A673 (cell line): ENCODE results near the gene CLASP2. TPM values are rescaled to one million over a fixed set of nuclear protein-coding genes. Genes with fewer than 3 reads are reported as not detected.

ENCODE experiments used
- BruUV-seq: library from RNA; stranded (reverse); fragments of 400-500 nt; replicated peaks from 2 replicates; lab custom pipeline; 2021; lab: Mats Ljungman, UMichigan
- CTCF ChIA-PET: fragments of 300-600 bp; sonication (Branson Sonifier 250); formaldehyde crosslinking; loops from one replicate; lab custom pipeline; 2022; ENCODE audit warnings: antibody characterized with exemption; lab: Charles Lee
- POLR2A ChIA-PET: fragments of 300-600 bp; sonication (Branson Sonifier 250); formaldehyde crosslinking; loops from one replicate; lab custom pipeline; 2022; ENCODE audit warnings: antibody characterized with exemption; ENCODE audit not compliant: low non-redundant PET; lab: Charles Lee
- DNase-seq: peaks from one replicate; pipeline ENCODE4 v3.0.0-alpha.2; 2015; ENCODE audit warnings: low spot score
- H3K27ac ChIP-seq: fragments of 200-600 bp; sonication (generic); 2 replicates; pipeline ENCODE4 v1.5.1; 2016; ENCODE audit warnings: mixed run types, low read depth, mild to moderate bottlenecking, mixed read lengths, antibody characterized with exemption, low read length; ENCODE audit not compliant: poor library complexity, severe bottlenecking
- H3K27me3 ChIP-seq: fragments of 200-600 bp; sonication (generic); replicated peaks from 2 replicates; pipeline ENCODE4 v1.6.1; 2017; ENCODE audit warnings: mixed run types, low read depth, mild to moderate bottlenecking, mixed read lengths, antibody characterized with exemption, low read length; ENCODE audit not compliant: insufficient read depth, poor library complexity
- H3K36me3 ChIP-seq: fragments of 200-600 bp; sonication (generic); 2 replicates; pipeline ENCODE4 v1.6.1; 2016; ENCODE audit warnings: mixed run types, mild to moderate bottlenecking, mixed read lengths, antibody characterized with exemption, low read length; ENCODE audit not compliant: insufficient read depth, poor library complexity, severe bottlenecking
- H3K4me1 ChIP-seq: fragments of 200-600 bp; sonication (generic); 2 replicates; pipeline ENCODE4 v1.6.1; 2017; ENCODE audit warnings: mixed run types, mild to moderate bottlenecking, mixed read lengths, antibody characterized with exemption, low read length; ENCODE audit not compliant: insufficient read depth, poor library complexity, severe bottlenecking
- H3K4me3 ChIP-seq: fragments of 200-600 bp; sonication (generic); 2 replicates; pipeline ENCODE4 v1.5.1; 2016; ENCODE audit warnings: low read depth, mixed run types, mild to moderate bottlenecking, mixed read lengths, low read length; ENCODE audit not compliant: poor library complexity, severe bottlenecking
- H3K9me3 ChIP-seq: fragments of 200-600 bp; sonication (generic); 2 replicates; pipeline ENCODE4 v1.6.1; 2016; ENCODE audit warnings: mixed run types, low read depth, mild to moderate bottlenecking, mixed read lengths, antibody characterized with exemption, low read length; ENCODE audit not compliant: poor library complexity, severe bottlenecking
- CTCF ChIP-seq: fragments of 300-800, 200-600 bp; sonication (generic); conservative IDR thresholded peaks from 2 replicates; pipeline ENCODE4 v1.5.1; 2017; ENCODE audit warnings: low read depth, mild to moderate bottlenecking, antibody characterized with exemption, low read length, moderate library complexity, mixed read lengths
- EZH2 ChIP-seq: fragments of 200-600 bp; sonication (generic); IDR thresholded peaks from 2 replicates; pipeline ENCODE4 v1.6.1; 2017; ENCODE audit warnings: borderline replicate concordance, low read depth, mild to moderate bottlenecking, mixed read lengths, antibody characterized with exemption, low read length; ENCODE audit not compliant: poor library complexity, severe bottlenecking
- intact Hi-C: fragments of 100-400 bp; cut with micrococcal nuclease; formaldehyde crosslinking; loops from one replicate; pipeline ENCODE4 v1.10.0; 2022; ENCODE audit not compliant: unreplicated experiment
- total RNA-seq: library from RNA; stranded (reverse); gene quantifications from 2 replicates; pipeline ENCODE4 v1.2.3, GENCODE V29; 2021

The CLASP2 gene
- total RNA-seq, 1 experiment from 2014 or later: 67.4 TPM

GRCh38 chr3:33629219-33629618 lies 88.8 kb downstream of the CLASP2 start:
- CTCF ChIA-PET: interaction anchor here (0.7 kb wide), 1 partner anchor 158 kb away, joined by 3 read pairs; no protein-coding TSS in a partner anchor
- intact Hi-C loops: no loop called here
- POLR2A ChIA-PET: no interaction called here

GRCh38 chr3:33624756-33625155 lies 93.3 kb downstream of the CLASP2 start:
- Histone ChIP-seq H3K4me1 (no peaks in the 10 kb centered on the region), H3K4me3 (no peak overlapping the region), H3K27me3 (no peaks in the 10 kb centered on the region), H3K27ac (no peak overlapping the region), H3K36me3 (no peaks in the 10 kb centered on the region), H3K9me3 (no peaks in the 10 kb centered on the region)
- TF ChIP-seq EZH2 (no peak), CTCF (no peak)
- DNase-seq: no peak
- POLR2A ChIA-PET: no interaction called here
- CTCF ChIA-PET: no interaction called here
- intact Hi-C loops: no loop called here
- BruUV-seq: no TSS peak

More at GRCh38 chr3:33629219-33629618, 88.8 kb downstream of the CLASP2 start:
- no peaks in the 10 kb centered on the region for H3K4me1 ChIP-seq
- BruUV-seq: no TSS peak
- no peaks in the 10 kb centered on the region for H3K9me3 ChIP-seq
- H3K4me3 ChIP-seq: no peak overlapping the region
- no peak for DNase-seq
- TF ChIP-seq EZH2: no peak
- no peak for TF ChIP-seq CTCF
- H3K36me3 ChIP-seq: no peaks in the 10 kb centered on the region
- H3K27me3 ChIP-seq: no peaks in the 10 kb centered on the region
- H3K27ac ChIP-seq: no peak overlapping the region

GRCh38 chr3:33613041-33613440 lies 105.0 kb downstream of the CLASP2 start:
- TF ChIP-seq CTCF (no peak), EZH2 (no peak)
- POLR2A ChIA-PET: no interaction called here
- no peak overlapping the region for H3K4me3 ChIP-seq
- CTCF ChIA-PET: no interaction called here
- no TSS peak for BruUV-seq
- no peaks in the 10 kb centered on the region for H3K9me3 ChIP-seq
- no peaks in the 10 kb centered on the region for H3K27me3 ChIP-seq
- DNase-seq: no peak
- intact Hi-C loops: no loop called here
- H3K4me1 ChIP-seq: no peaks in the 10 kb centered on the region
- H3K27ac ChIP-seq: no peak overlapping the region
- peaks cover 4% of the 10 kb centered on the region for H3K36me3 ChIP-seq
